T-helper 9 cell (primary cell): ENCODE measurements around the gene WLS.
"Not testable (repeated sequence)": the region's sequence is repeated elsewhere in the genome, so short reads cannot be mapped to it uniquely, and the experiment has no call there.

ENCODE experiments used
- DNase-seq: peaks from one replicate; pipeline ENCODE4 v3.0.0-alpha.2; 2020
- total RNA-seq, 2 donors: gene quantifications; one replicate each; lab custom pipeline; 2026; lab: John Stamatoyannopoulos, UW

WLS gene
- 0 to 0.28 reads per million in 2 donors for total RNA-seq

DNA sequence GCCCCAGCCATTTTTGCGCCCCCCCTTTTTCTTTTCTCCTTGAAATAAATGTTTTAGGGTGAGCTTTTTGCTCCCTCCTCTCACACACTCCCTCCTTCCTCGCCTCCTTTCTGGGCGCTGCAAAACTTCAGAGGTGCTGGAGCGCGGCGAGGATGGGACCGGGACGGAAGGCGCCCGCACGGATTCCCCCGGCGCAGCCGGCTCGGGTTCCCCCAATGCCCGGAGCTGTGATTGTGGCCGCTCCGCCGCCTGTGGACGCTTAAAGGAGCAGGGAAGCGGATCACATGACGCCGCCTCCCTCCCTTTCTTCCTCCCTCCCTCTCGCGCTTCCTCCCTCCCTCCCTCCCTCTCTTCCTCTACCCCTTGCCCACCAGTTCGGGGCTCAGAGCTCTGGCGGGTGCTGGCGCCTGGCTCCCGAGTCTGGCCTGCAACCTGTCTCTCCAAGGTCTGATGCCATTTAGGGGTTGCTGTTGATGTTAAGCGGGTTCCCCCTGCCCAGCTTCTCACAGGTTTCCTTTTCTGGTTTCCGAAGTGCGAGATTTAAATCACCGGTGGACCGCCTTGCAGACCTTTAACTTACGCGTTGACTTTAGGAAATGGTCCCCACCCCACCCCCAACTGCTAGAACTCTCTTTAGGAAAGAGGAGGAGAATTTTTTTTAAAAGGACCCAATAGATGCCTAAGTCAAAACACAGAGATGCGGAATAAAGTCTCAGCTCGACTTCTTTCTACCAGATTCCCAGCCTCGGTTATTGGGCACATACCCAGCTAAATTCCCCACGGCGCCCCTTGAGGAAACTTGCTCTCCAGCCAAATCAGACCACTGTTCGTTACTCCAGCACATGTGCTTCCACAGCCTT lies at the start of gene WLS:
WLS (minus strand) TSS at position 235 of the 860 bp plus-strand sequence; CDS start at position 11, 224 bp downstream.
- DNase-seq: no peak

DNA sequence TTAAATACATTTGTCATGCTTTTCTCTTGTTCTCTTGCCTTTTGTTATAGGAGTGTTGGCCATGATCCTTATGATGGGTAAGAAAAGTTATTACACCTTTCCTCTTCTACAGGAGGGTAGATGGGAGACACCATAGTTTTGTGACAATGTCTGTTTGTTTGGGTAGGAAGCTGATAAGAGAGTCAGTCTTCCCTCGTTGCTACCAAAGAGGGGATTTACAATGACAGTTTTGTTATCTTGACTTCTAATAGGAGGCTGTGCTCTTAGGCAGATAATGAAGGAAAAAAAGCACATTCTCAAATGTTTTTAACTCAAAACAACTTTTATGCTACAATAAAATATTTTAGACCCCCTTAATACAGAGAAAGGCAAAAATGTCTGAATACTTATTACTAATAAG lies 48.0 kb upstream of the WLS start:
- DNase-seq: no peak

DNA sequence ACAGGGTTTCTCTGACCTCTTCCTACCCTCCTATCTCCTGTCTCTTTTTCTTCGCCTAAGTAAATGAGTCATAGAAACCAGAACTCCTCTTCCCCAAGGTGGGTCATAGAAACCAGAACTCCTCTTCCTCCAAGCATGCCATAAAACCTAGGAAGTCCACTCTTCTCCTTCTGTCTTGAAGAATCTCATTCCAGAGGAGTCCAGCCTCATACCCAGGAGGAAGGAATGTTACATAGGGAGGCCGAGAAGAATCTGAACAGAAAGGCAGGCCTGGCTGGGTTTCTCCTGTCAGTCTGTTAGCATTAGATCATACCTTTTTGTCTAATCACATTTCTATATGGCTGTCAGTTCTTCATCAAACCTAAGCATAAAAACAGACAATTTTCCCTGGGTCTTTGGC lies 47.5 kb upstream of the WLS start:
- no peak for DNase-seq

DNA sequence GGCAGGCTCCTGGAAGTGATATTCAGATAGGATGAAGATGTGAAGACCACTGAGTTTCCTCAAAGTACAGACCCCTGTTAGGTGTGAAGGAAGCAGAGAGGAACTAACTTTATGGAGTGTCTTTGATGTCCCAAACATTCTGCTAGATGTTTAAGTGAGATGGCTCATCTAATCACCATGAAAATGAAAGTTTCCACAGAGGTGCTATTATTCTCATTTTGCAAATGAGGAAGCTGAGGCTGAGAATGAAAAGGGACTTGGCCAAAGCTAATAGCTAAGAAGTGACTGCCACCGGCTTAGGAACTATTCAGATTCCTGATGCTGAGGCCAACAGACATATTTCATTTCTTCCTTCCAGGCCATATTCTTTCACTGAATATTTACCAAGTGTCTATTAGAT lies 45.9 kb upstream of the WLS start:
- DNase-seq: no peak

GRCh38 chr1:68276448-68276847 lies 44.1 kb upstream of the WLS start:
- no peak for DNase-seq

DNA sequence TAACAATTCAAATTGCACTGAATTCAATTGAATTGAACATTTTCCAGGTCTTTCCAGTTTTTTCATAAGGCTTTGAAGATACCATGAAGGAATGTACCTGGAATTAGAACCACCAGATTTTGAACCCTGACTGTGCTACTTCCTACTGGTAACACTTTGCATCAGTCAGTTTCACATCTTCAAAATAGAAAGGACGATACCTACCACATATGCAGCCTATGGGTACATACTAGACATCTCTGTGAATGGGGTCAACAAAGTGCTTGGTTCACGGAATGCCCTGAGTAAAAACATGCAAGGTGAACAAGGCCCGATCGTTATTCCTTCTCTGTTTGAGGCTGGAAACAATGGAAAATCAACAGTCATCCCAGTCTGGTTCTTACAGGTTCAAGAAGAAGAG lies 41.2 kb upstream of the WLS start:
- no peak for DNase-seq

- no peak for DNase-seq
Observed at GRCh38 chr1:68271596-68271995, 39.3 kb upstream of the WLS start.

- no peak for DNase-seq
Observed at GRCh38 chr1:68270951-68271350, 38.6 kb upstream of the WLS start.

GRCh38 chr1:68269637-68270430 lies 37.5 kb upstream of the WLS start:
- DNase-seq: no peak

DNA sequence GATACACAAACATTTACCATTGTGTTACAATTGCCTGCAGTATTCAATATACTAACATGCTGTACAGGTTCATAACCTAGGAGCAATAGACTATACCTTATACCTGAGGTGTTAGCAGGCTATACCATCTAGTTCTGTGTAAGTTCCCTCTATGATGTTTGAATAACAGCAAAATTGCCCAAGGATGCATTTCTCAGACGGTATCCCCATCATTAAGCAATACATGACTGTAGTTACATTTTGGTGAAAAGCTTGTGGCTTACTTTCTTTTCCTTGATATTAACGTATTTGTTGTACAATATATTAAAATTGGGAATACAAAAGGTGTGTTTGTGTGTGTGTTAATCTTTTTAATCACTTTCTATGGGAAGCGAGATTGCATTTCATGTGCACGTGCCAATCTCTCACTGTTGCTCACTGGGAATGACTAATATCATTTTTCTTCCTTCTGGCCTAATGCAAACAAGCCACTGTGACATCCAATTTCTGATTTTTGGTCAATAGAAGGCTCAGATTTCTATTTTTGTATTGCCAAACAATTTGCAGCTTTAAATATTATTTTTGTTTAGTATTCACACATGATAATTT lies 36.7 kb upstream of the WLS start:
- DNase-seq: no peak

DNA sequence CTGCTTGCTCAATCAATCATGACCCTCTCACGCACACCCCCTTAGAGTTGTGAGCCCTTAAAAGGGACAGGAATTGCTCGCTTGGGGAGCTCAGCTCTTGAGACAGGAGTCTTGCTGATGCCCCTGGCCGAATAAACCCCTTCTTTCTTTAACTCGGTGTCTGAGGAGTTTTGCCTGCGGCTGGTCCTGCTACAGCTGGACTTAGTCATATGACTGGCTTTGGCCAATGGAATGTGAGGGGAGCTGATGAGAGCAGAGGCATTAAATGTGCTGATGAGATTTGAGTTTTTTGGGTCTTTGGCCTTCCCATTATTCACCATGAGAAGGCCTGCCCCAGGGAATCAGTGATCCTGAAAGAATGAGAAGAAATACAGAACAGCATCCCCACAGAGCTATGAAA lies 24.5 kb upstream of the WLS start:
- not testable (repeated sequence) for DNase-seq

GRCh38 chr1:68255301-68255700 lies 23.0 kb upstream of the WLS start:
- no peak for DNase-seq

GRCh38 chr1:68254667-68255226 lies 22.4 kb upstream of the WLS start:
- no peak for DNase-seq

DNA sequence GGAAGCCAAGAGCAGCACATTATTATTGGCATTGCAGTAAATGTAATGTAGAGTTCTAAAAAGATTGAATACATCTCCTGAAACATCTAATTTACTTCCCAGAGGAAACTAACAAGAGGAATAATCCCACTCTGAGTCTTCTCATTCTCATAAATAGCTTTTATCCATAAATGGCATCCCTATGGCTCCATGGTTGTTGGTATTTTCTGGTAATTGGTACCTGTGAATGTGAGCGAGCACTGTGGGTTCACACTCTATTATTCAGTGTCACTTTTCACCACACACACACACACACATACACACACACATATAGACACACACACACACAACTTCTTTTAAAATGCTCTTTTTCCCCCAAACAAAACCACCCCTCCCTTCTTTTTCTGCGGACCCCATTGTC lies 4.7 kb upstream of the WLS start:
- no peak for DNase-seq

DNA sequence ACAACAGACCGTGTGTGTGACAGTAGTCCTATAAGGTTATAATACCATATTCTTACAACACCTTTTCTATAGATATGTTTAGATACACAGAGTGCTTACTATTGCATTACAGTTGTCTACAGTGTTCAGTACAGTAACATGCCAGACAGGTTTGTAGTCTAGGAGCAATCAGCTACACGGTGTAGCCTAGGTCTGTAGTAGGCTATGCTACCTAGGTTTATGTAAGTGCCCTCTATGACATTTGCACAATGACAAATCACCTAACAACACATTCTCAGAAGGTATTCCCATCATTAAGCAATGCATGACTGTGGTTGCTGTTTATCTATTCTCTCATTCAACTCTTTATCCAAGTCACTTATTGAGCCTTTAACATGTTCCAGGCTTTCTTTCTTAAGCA lies 1.8 kb upstream of the WLS start:
- no peak for DNase-seq

- DNase-seq: no peak
Observed at GRCh38 chr1:68233202-68233601, 879 bp upstream of the WLS start.

GRCh38 chr1:68231627-68232288 lies 565 bp downstream of the WLS start:
- DNase-seq: no peak

DNA sequence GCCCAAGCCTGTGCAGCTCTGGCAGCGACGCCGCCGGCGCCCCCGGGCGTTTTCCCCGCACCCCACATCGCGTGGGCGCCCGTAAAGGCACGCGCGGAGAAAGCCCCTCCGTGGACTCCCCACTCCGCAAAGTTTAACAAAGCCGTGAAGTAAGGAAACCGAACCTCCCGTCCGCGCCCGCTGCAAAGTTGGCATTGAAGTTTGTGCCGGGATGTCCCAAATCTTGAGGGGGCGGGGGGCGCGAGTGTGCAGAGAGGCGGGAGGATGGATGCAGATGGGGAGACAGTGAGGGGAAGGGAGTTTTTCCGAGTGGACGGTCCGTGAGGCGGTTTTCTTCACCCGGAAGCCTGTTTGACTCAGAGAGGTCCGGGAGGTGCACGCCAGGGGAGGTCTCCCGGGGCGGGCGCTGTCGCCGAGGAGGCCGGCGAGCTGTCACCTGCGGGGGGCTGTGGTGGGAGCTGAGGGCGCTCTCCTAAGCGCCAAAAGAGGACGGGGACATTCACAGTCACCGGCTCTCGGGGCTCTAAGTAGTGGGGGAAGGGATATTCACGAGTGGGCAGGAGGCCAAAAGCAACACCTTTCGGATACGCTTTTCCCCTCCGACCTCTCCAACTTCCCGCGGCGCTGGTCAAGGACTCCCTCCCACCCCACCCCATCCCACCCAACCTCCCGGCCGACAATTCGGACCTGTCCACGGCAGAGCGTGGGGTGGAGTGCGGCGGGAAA lies 1.3 kb downstream of the WLS start:
- no peak for DNase-seq

- no peak for DNase-seq
Observed at GRCh38 chr1:68230484-68230802, 1.9 kb downstream of the WLS start.

DNA sequence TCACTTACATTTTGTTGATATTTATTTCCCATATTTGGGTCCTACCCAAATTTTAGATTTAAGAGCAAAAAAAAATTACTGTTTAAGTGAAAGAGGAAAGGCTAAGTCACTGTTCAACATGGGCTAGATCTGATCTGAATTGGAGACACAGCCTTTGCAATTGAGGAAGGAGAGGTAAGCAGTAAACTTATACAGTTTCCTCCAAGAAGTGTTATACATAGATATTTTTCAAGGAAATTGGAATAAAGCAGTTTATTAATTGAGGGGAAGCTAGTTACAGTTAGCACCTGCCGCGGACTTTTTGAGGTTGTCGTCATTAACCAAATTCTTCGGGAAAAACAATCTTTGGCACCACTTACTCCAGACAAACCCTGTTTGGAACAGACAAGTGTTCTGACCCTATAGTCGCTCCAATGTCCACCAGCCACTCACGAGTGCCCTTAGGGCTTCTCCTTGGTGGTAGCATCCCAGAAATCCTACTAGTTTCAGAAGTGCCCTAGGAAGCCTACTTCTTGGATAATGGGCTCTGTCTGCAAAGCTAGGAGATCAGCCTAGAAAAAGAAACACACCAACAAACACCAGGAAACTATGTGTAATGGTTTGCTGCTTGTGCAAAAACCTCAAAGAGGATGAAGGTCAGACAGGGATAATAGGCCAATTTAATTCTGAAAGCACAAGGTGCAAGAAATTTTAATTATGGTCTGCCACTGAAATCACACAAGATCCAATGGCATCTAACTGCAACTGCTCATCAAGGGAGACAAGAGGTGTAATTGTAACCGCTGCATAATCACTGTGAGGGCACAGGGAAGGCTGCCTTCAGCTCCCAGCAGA lies 2.5 kb downstream of the WLS start:
- DNase-seq: no peak

DNA sequence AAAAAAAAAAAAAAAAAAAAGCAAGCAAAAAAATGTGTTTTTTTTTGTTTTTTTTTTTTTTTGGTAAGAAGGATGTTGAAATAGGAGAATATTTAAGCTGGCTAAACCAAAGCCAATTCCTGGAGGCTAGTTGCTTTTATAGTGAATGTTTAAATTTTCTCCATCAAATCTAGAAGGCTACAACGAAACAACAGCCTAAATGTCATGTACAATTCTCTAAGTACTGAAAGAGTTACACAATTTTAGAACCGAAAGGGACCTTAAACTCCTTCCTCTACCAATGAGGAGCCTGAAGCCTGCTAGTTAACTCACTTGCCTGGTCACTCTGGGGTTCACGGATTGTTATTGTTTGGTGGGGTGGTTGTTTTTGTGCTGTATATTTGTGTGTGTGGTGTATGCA lies 3.5 kb downstream of the WLS start:
- DNase-seq: no peak
